SK-N-SH treated with all-trans-retinoic acid at 6 μM for 48 hours (cell line): ENCODE data around the gene NXN.

Experiments
- POU6F1 ChIP-seq: fragments of 250-450 bp; sonication (Bioruptor Pico); IDR thresholded peaks from 2 replicates; pipeline ENCODE4 v1.8.0; 2021; ENCODE audit warnings: low read depth, mild to moderate bottlenecking, moderate library complexity, borderline replicate concordance
- PPARA ChIP-seq: fragments of 250-450 bp; sonication (Bioruptor Pico); IDR thresholded peaks from 2 replicates; pipeline ENCODE4 v1.5.0; 2020; ENCODE audit warnings: mild to moderate bottlenecking, borderline replicate concordance
- ZFP30 ChIP-seq: fragments of 450-650 bp; formaldehyde crosslinking; IDR thresholded peaks from 2 replicates; pipeline ENCODE4 v1.5.0; 2022; ENCODE audit warnings: mild to moderate bottlenecking, moderate library complexity

GRCh38 chr17:838486-838885 lies 141.1 kb downstream of the NXN start:
- no peak for TF ChIP-seq ZFP30
- TF ChIP-seq PPARA (CRISPR knock-in tag) = no peak
- no peak for TF ChIP-seq POU6F1 (CRISPR knock-in tag)
